ENCODE measurements around the gene PRR36. TPM values are rescaled to one million over a fixed set of nuclear protein-coding genes. Genes with fewer than 3 reads are reported as not detected.

Gene PRR36
- total and polyA plus RNA-seq, 4 experiments from 2014 or later = 0.06 to 0.36 (median 0.29) TPM; not detected in 1

GRCh38 chr19:7863157-7863970 lies 10.8 kb downstream of the PRR36 start:
- peaks cover 8 to 28% (median 15%) of the 10 kb centered on the region in 4 donors for H3K4me1 Mint-ChIP-seq
- DNase-seq = no peak
- peak overlapping the region in 2 of 8 donors; percentile 6 to 10 for H3K4me3 Mint-ChIP-seq
- H3K27me3 Mint-ChIP-seq = no peaks in the 10 kb centered on the region
- no peaks in the 10 kb centered on the region for H3K36me3 ChIP-seq (ENCODE audit: insufficient read depth, low read length)
- peak overlapping the region in 1 of 7 donors; percentile 12 for H3K27ac Mint-ChIP-seq
- H3K27ac ChIP-seq (ENCODE audit: low read depth, low read length) = no peak overlapping the region
- no peaks in the 10 kb centered on the region for H3K9me3 ChIP-seq (ENCODE audit: control insufficient read depth in 1 of 2, low read length in 2 of 2)
- no peaks in the 10 kb centered on the region for H3K9me3 Mint-ChIP-seq
- intact Hi-C loops (cut with micrococcal nuclease) = loop anchor here (2.0 kb wide), 1 partner anchor 33 kb away; the partner anchor contains the start of gene EVI5L
- H3K4me1 ChIP-seq (ENCODE audit: insufficient read depth, low read length) = peaks cover 27% of the 10 kb centered on the region
- no peak overlapping the region for H3K4me3 ChIP-seq (ENCODE audit: low read length in 2 of 2)
- ChIA-PET POLR2A (ENCODE audit: partially characterized antibody) (interaction anchor here (1.1 to 1.8 kb wide), 2 partner anchors 40 to 57 kb away, joined by 5 read pairs; partner anchors contain the start of genes MAP2K7 and SNAPC2), CTCF (ENCODE audit: partially characterized antibody) (interaction anchor here (1.0 kb wide), 1 partner anchor 41 kb away, joined by 3 read pairs; the partner anchor contains the start of gene MAP2K7)
- no peaks in the 10 kb centered on the region for H3K36me3 Mint-ChIP-seq
- H3K27me3 ChIP-seq (ENCODE audit: insufficient read depth, low read length) = peaks cover 7% of the 10 kb centered on the region

DNA sequence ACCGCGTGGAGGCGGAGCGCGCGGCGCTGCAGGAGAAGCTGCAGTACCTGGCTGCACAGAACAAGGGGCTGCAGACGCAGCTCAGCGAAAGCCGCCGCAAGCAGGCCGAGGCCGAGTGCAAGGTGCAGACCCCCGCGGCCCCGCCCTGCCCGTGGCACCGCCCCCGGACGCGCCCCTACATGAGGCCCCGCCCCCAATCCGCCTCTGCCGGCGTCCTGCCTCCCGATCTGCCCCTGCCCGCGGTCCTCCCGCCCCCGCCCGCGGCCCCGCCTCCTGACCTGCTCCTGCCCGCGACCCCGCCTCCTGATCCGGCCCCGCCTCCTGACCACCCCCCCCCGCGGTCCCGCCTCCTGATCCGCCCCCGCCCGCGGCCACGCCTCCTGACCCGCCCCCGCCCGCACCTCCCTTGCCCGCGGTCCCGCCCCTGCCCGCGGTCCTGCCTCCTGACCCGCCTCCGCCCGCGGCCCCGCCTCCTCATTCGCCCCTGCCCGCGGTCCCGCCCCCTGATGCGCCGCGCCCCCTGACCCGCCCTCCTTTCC lies 11.7 kb downstream of the PRR36 start:
- Histone ChIP-seq H3K27me3 (ENCODE audit: insufficient read depth, low read length) (peaks cover 7% of the 10 kb centered on the region), H3K4me1 (ENCODE audit: insufficient read depth, low read length) (peaks cover 25% of the 10 kb centered on the region), H3K4me3 (ENCODE audit: low read length in 2 of 2) (peak overlapping the region in 1 of 2 donors; percentile 28), H3K27ac (ENCODE audit: low read depth, low read length) (no peak overlapping the region), H3K36me3 (ENCODE audit: insufficient read depth, low read length) (no peaks in the 10 kb centered on the region), H3K9me3 (ENCODE audit: control insufficient read depth in 1 of 2, low read length in 2 of 2) (no peaks in the 10 kb centered on the region)
- ChIA-PET CTCF (ENCODE audit: partially characterized antibody) (interaction anchor here (1.0 to 1.9 kb wide), 4 partner anchors 9 to 233 kb away, joined by 3 to 9 read pairs (median 4); partner anchors contain the start of genes PET100, SNAPC2 and XAB2), POLR2A (ENCODE audit: partially characterized antibody) (interaction anchor here (1.1 to 1.8 kb wide), 4 partner anchors 41 to 182 kb away, joined by 5 to 9 read pairs (median 6); partner anchors contain the start of genes MAP2K7, SNAPC2 and TRAPPC5)
- H3K9me3 Mint-ChIP-seq = no peaks in the 10 kb centered on the region
- peak; percentile 60 to 78 (median 71) for DNase-seq
- intact Hi-C loops (cut with micrococcal nuclease) = loop anchor here (1.0 to 2.0 kb wide), 2 partner anchors 10 to 32 kb away; partner anchors contain the start of gene EVI5L
- no peak overlapping the region for H3K27ac Mint-ChIP-seq
- H3K27me3 Mint-ChIP-seq = no peaks in the 10 kb centered on the region
- H3K4me3 Mint-ChIP-seq = peak overlapping the region in 7 of 8 donors; percentile 45 to 80 (median 66)
- peaks cover 8 to 24% (median 13%) of the 10 kb centered on the region in 4 donors for H3K4me1 Mint-ChIP-seq
- H3K36me3 Mint-ChIP-seq = no peaks in the 10 kb centered on the region

DNA sequence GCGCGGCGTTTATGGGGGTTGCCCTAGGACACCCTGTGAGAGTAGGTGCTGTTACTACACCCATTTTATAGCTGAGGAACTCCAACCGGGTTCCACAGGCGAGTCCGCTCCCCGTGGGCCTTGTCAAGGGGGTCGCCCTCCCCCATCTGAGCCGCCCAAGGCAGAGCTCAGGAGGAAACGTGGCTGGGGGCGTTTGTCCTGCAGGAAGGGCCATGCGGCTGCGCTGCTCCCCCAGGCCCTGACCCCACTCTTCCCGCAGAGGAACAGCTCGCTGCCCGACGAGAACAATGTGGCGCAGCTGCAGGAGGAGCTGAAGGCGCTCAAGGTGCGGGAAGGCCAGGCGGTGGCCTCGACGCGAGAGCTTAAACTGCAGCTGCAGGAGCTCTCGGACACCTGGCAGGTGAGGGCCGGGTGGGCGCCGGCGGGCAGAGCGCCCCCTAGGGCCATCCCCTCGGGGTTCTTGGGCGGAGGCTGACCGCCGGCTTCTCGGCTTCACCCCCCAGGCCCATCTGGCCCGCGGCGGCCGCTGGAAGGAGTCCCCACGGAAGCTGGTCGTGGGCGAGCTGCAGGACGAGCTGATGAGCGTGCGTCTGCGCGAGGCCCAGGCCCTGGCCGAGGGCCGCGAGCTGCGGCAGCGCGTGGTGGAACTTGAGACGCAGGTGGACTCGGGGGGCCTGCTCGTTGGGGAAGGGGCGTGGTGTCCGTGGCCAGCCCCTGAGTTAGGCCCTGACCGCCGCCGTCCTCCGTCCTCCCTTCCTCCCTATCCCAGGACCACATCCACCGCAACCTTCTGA lies 12.4 kb downstream of the PRR36 start:
- no peaks in the 10 kb centered on the region for H3K9me3 Mint-ChIP-seq
- H3K4me3 Mint-ChIP-seq = peak overlapping the region in 7 of 8 donors; percentile 45 to 80 (median 66)
- no peaks in the 10 kb centered on the region for H3K36me3 ChIP-seq (ENCODE audit: insufficient read depth, low read length)
- peaks cover 7% of the 10 kb centered on the region for H3K27me3 ChIP-seq (ENCODE audit: insufficient read depth, low read length)
- intact Hi-C loops (cut with micrococcal nuclease) = loop anchor here (1.0 to 2.0 kb wide), 2 partner anchors 10 to 31 kb away; partner anchors contain the start of gene EVI5L
- peaks cover 25% of the 10 kb centered on the region for H3K4me1 ChIP-seq (ENCODE audit: insufficient read depth, low read length)
- no peaks in the 10 kb centered on the region for H3K36me3 Mint-ChIP-seq
- H3K9me3 ChIP-seq (ENCODE audit: control insufficient read depth in 1 of 2, low read length in 2 of 2) = no peaks in the 10 kb centered on the region
- H3K27ac Mint-ChIP-seq = no peak overlapping the region
- H3K4me3 ChIP-seq (ENCODE audit: low read length in 2 of 2) = peak overlapping the region in 1 of 2 donors; percentile 28
- ChIA-PET CTCF (ENCODE audit: partially characterized antibody) (interaction anchor here (1.0 to 1.9 kb wide), 5 partner anchors 9 to 232 kb away, joined by 3 to 9 read pairs (median 4); partner anchors contain the start of genes PET100, SNAPC2 and XAB2), POLR2A (ENCODE audit: partially characterized antibody) (interaction anchor here (1.2 to 1.8 kb wide), 5 partner anchors 10 to 181 kb away, joined by 4 to 9 read pairs (median 5); partner anchors contain the start of genes MAP2K7, SNAPC2 and TRAPPC5)
- H3K27me3 Mint-ChIP-seq = no peaks in the 10 kb centered on the region
- H3K27ac ChIP-seq (ENCODE audit: low read depth, low read length) = no peak overlapping the region
- H3K4me1 Mint-ChIP-seq = peaks cover 8 to 20% (median 13%) of the 10 kb centered on the region in 4 donors
- no peak for DNase-seq

GRCh38 chr19:7860714-7861618 lies 13.2 kb downstream of the PRR36 start:
- H3K9me3 Mint-ChIP-seq = no peaks in the 10 kb centered on the region
- peaks cover 7% of the 10 kb centered on the region for H3K27me3 ChIP-seq (ENCODE audit: insufficient read depth, low read length)
- peaks cover 8 to 20% (median 13%) of the 10 kb centered on the region in 4 donors for H3K4me1 Mint-ChIP-seq
- H3K4me1 ChIP-seq (ENCODE audit: insufficient read depth, low read length) = peaks cover 25% of the 10 kb centered on the region
- ChIA-PET CTCF (ENCODE audit: partially characterized antibody) (interaction anchor here (1.2 to 1.9 kb wide), 4 partner anchors 8 to 141 kb away, joined by 3 to 9 read pairs (median 4); partner anchors contain the start of gene SNAPC2), POLR2A (ENCODE audit: partially characterized antibody) (interaction anchor here (0.7 to 1.7 kb wide), 6 partner anchors 9 to 180 kb away, joined by 3 to 9 read pairs (median 4); partner anchors contain the start of genes SNAPC2 and TRAPPC5)
- H3K4me3 ChIP-seq (ENCODE audit: low read length in 2 of 2) = no peak overlapping the region
- no peaks in the 10 kb centered on the region for H3K9me3 ChIP-seq (ENCODE audit: control insufficient read depth in 1 of 2, low read length in 2 of 2)
- no peak for DNase-seq
- no peaks in the 10 kb centered on the region for H3K27me3 Mint-ChIP-seq
- H3K36me3 ChIP-seq (ENCODE audit: insufficient read depth, low read length) = no peaks in the 10 kb centered on the region
- peak overlapping the region in 1 of 7 donors; percentile 37 for H3K27ac Mint-ChIP-seq
- peak overlapping the region in 6 of 8 donors; percentile 12 to 48 (median 28) for H3K4me3 Mint-ChIP-seq
- no peaks in the 10 kb centered on the region for H3K36me3 Mint-ChIP-seq
- H3K27ac ChIP-seq (ENCODE audit: low read depth, low read length) = no peak overlapping the region
- intact Hi-C loops (cut with micrococcal nuclease) = no loop called here

DNA sequence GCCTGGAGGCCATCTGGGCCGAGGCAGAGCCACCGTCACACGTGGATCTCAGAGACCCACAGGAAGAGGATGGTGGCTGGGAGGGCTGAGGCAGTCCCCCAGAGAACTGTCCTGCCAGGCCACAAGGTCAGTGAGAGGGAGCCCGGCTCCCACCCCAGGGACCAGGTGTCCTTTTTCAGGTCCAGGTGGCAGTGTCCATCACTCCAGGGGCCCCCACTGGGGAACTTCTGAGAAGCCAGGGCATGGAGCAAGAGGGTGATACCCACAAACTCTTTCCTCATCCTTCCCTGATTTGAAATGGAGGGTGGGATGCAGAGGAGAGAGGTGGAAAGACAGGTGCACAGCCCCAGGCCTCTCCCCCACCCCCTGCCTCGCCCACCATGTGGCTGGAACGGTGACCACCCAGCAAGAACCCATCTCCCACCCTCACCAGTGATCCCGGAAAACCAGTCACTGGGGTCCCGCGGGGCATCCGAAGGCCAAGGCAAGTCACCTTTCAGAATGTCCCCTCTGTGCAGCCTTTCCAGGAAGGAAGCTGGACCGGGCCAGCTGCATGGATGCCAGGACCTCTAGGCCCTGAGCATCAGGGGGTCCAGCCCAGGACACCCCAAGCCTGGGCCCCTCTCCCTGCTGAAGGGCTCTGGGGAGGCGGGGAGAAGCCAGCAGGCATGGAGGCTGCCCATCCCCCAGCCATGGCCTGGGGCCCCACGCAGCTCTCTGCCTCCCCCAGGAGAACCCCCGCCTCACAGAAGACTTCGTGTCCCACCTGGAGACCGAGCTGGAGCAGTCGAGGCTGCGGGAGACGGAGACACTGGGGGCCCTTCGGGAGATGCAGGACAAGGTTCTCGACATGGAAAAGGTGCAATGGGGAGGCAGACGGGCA lies 14.1 kb downstream of the PRR36 start:
- Histone ChIP-seq H3K27ac (ENCODE audit: low read depth, low read length) (no peak overlapping the region), H3K9me3 (ENCODE audit: control insufficient read depth in 1 of 2, low read length in 2 of 2) (no peaks in the 10 kb centered on the region), H3K4me1 (ENCODE audit: insufficient read depth, low read length) (peaks cover 19% of the 10 kb centered on the region), H3K27me3 (ENCODE audit: insufficient read depth, low read length) (peaks cover 7% of the 10 kb centered on the region), H3K36me3 (ENCODE audit: insufficient read depth, low read length) (no peaks in the 10 kb centered on the region), H3K4me3 (ENCODE audit: low read length in 2 of 2) (no peak overlapping the region)
- POLR2A ChIA-PET (ENCODE audit: partially characterized antibody) = interaction anchor here (1.7 kb wide), 1 partner anchor 9 kb away, joined by 5 read pairs; no protein-coding TSS in a partner anchor
- Mint-ChIP-seq H3K27ac (no peak overlapping the region), H3K4me1 (peaks cover 3 to 13% (median 7%) of the 10 kb centered on the region in 4 donors), H3K9me3 (no peaks in the 10 kb centered on the region), H3K27me3 (no peaks in the 10 kb centered on the region), H3K36me3 (no peaks in the 10 kb centered on the region), H3K4me3 (no peak overlapping the region)
- intact Hi-C loops (cut with micrococcal nuclease) = no loop called here
- CTCF ChIA-PET (ENCODE audit: partially characterized antibody) = interaction anchor here (1.0 to 1.9 kb wide), 3 partner anchors 7 to 142 kb away, joined by 3 to 9 read pairs (median 4); no protein-coding TSS in a partner anchor
- DNase-seq = no peak
